HepG2 (cell line): Measurements from ENCODE around the gene IFT88. TPM values are rescaled to one million over a fixed set of nuclear protein-coding genes. Genes with fewer than 3 reads are reported as not detected.

Experiments
- DR1 ChIP-seq: sonication (generic); formaldehyde crosslinking; IDR thresholded peaks from 2 replicates; pipeline ENCODE4 v1.8.0; 2021; ENCODE audit warnings: mild to moderate bottlenecking, missing genetic modification reagents, inconsistent platforms
- HIVEP1 ChIP-seq: sonication (generic); formaldehyde crosslinking; IDR thresholded peaks from 2 replicates; pipeline ENCODE4 v1.4.0; 2020; ENCODE audit warnings: mild to moderate bottlenecking, missing genetic modification reagents
- KDM4B ChIP-seq: sonication (generic); formaldehyde crosslinking; IDR thresholded peaks from 2 replicates; pipeline ENCODE4 v1.4.0; 2020; ENCODE audit warnings: missing genetic modification reagents
- KLF9 ChIP-seq: IDR thresholded peaks from 2 replicates; pipeline ENCODE4 v1.6.1; 2016; ENCODE audit warnings: low read depth
- NFE2L1 ChIP-seq: sonication (generic); formaldehyde crosslinking; IDR thresholded peaks from 2 replicates; pipeline ENCODE4 v1.4.0; 2020; ENCODE audit warnings: missing genetic modification reagents, mild to moderate bottlenecking, borderline replicate concordance
- NPAS2 ChIP-seq: sonication (generic); formaldehyde crosslinking; IDR thresholded peaks from 2 replicates; pipeline ENCODE4 v1.8.0; 2022; ENCODE audit warnings: mild to moderate bottlenecking, missing genetic modification reagents, borderline replicate concordance
- PRPF4 ChIP-seq: fragments of 200-400 bp; formaldehyde crosslinking; IDR thresholded peaks from 2 replicates; pipeline ENCODE4 v1.6.1; 2016; ENCODE audit warnings: low read length, low read depth; ENCODE audit not compliant: poor library complexity, severe bottlenecking
- RBM22 ChIP-seq: fragments of 200-400 bp; formaldehyde crosslinking; optimal IDR thresholded peaks from 2 replicates; pipeline ENCODE3; 2017; ENCODE audit warnings: mild to moderate bottlenecking, low read length, moderate library complexity
- TEAD3 ChIP-seq: optimal IDR thresholded peaks from 2 replicates; pipeline ENCODE3; 2016; ENCODE audit warnings: borderline replicate concordance
- ZNF75D ChIP-seq: sonication (generic); formaldehyde crosslinking; IDR thresholded peaks from 2 replicates; pipeline ENCODE4 v1.8.1; 2023; ENCODE audit warnings: missing genetic modification reagents, mild to moderate bottlenecking, borderline replicate concordance
- ZNF777 ChIP-seq: sonication (generic); formaldehyde crosslinking; IDR thresholded peaks from 2 replicates; pipeline ENCODE4 v1.4.0; 2020; ENCODE audit warnings: missing genetic modification reagents
- polyA plus RNA-seq, 8 experiments: library from polyadenylated mRNA; depleted of rRNA in 3 of 8; stranded (reverse) in 7 of 8; unstranded in 1 of 8; fragments of >200 nt; fragmentation: Illumina TruSeq in 4 of 8; extraction: Trizol in 4 of 8; gene quantifications; 2 replicates each; pipeline versions ENCODE4 v1.2.1 to v1.2.3, GENCODE V29; 2011 to 2016; ENCODE audit warnings: low read depth in 4 of 8, missing spikeins in 1 of 8, mixed read lengths in 1 of 8; ENCODE audit not compliant: insufficient read depth in 1 of 8
- total RNA-seq, 5 experiments: library from RNA; depleted of rRNA; stranded (reverse); fragments of >200 nt; fragmentation: Illumina TruSeq; extraction: Trizol; gene quantifications; 2 replicates each; pipeline ENCODE4 v1.2.3, GENCODE V29; 2016; ENCODE audit warnings: low read depth in 1 of 5
- TF ChIP-seq, protein P1 (sequence below): sonication (generic); formaldehyde crosslinking; IDR thresholded peaks from 2 replicates; pipeline ENCODE4 v1.4.0; 2020; ENCODE audit warnings: missing genetic modification reagents
- TF ChIP-seq, protein P2 (sequence below): sonication (generic); formaldehyde crosslinking; IDR thresholded peaks from 2 replicates; pipeline ENCODE4 v1.4.0; 2020; ENCODE audit warnings: missing genetic modification reagents
- TF ChIP-seq, protein P3 (sequence below): sonication (generic); formaldehyde crosslinking; IDR thresholded peaks from 2 replicates; pipeline ENCODE4 v1.4.0; 2020; ENCODE audit warnings: missing genetic modification reagents, borderline replicate concordance

IFT88 gene
- total and polyA plus RNA-seq, 2 of the 13 experiments (the other 11 are each of a cell fraction or from before 2014, with no cell fraction given): 8.4 to 19.9 TPM

DNA sequence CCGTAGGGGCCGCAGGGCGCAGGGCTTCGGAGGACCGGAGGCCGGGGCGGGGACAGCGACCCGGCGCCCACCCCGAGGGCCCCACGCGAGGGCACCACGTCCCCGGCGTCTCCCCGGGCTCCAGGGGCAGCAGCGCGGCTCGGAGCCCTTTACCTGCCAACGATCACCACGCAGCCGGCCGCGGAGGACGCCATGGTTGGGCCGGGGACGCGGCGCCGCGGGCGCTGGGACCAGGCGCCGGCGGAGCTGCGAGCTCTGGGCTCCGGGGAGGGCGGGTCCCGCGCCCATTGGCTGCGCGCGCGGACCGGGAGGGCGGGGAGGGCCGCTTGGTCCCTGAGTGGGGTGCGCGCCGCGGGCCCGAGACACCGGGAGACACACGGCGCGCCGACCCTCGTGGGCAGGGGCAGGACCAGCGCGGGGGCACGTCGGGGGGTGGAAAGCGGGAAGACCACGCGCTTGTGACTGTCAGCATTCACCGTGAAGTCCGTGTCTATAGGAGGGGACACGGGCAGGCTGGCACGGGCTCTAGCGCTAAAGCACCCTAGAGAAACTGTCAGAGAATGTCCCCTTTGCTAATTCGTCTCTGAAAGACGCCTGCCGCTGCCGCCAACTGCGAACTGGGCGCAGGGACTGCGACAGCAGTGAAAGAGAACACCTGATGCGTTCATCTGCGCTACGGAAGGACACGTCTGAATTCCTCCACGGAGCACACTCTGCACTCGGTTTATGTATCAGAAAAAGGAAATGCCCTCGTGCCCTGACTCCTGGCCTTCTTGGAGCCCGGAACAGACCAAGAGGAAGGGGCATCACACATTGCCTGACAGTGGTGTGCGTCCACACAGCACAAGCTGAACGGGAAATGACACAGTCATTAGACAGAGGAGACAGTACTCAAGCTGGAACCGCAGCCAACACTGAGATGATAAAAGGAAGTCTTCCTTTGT, 41.1 kb upstream of the IFT88 start, which contains the start of gene CRYL1 (continued):
- no peak for TF ChIP-seq RBM22
- TF ChIP-seq HIVEP1: no peak
- TF ChIP-seq, protein P1, sequence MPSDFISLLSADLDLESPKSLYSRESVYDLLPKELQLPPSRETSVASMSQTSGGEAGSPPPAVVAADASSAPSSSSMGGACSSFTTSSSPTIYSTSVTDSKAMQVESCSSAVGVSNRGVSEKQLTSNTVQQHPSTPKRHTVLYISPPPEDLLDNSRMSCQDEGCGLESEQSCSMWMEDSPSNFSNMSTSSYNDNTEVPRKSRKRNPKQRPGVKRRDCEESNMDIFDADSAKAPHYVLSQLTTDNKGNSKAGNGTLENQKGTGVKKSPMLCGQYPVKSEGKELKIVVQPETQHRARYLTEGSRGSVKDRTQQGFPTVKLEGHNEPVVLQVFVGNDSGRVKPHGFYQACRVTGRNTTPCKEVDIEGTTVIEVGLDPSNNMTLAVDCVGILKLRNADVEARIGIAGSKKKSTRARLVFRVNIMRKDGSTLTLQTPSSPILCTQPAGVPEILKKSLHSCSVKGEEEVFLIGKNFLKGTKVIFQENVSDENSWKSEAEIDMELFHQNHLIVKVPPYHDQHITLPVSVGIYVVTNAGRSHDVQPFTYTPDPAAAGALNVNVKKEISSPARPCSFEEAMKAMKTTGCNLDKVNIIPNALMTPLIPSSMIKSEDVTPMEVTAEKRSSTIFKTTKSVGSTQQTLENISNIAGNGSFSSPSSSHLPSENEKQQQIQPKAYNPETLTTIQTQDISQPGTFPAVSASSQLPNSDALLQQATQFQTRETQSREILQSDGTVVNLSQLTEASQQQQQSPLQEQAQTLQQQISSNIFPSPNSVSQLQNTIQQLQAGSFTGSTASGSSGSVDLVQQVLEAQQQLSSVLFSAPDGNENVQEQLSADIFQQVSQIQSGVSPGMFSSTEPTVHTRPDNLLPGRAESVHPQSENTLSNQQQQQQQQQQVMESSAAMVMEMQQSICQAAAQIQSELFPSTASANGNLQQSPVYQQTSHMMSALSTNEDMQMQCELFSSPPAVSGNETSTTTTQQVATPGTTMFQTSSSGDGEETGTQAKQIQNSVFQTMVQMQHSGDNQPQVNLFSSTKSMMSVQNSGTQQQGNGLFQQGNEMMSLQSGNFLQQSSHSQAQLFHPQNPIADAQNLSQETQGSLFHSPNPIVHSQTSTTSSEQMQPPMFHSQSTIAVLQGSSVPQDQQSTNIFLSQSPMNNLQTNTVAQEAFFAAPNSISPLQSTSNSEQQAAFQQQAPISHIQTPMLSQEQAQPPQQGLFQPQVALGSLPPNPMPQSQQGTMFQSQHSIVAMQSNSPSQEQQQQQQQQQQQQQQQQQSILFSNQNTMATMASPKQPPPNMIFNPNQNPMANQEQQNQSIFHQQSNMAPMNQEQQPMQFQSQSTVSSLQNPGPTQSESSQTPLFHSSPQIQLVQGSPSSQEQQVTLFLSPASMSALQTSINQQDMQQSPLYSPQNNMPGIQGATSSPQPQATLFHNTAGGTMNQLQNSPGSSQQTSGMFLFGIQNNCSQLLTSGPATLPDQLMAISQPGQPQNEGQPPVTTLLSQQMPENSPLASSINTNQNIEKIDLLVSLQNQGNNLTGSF (CRISPR knock-in tag): no peak; the same call in 1 of the 2 replicates
- TF ChIP-seq, protein P2, sequence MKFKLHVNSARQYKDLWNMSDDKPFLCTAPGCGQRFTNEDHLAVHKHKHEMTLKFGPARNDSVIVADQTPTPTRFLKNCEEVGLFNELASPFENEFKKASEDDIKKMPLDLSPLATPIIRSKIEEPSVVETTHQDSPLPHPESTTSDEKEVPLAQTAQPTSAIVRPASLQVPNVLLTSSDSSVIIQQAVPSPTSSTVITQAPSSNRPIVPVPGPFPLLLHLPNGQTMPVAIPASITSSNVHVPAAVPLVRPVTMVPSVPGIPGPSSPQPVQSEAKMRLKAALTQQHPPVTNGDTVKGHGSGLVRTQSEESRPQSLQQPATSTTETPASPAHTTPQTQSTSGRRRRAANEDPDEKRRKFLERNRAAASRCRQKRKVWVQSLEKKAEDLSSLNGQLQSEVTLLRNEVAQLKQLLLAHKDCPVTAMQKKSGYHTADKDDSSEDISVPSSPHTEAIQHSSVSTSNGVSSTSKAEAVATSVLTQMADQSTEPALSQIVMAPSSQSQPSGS (CRISPR knock-in tag): no peak
- TF ChIP-seq, protein P3, sequence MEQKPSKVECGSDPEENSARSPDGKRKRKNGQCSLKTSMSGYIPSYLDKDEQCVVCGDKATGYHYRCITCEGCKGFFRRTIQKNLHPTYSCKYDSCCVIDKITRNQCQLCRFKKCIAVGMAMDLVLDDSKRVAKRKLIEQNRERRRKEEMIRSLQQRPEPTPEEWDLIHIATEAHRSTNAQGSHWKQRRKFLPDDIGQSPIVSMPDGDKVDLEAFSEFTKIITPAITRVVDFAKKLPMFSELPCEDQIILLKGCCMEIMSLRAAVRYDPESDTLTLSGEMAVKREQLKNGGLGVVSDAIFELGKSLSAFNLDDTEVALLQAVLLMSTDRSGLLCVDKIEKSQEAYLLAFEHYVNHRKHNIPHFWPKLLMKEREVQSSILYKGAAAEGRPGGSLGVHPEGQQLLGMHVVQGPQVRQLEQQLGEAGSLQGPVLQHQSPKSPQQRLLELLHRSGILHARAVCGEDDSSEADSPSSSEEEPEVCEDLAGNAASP (CRISPR knock-in tag): no peak
- peak; percentile 89 for TF ChIP-seq ZNF777
- peak; percentile 54; the same call in 1 of the 2 replicates for TF ChIP-seq KDM4B (CRISPR knock-in tag)
- no peak for TF ChIP-seq NFE2L1 (CRISPR knock-in tag)
- TF ChIP-seq TEAD3 (CRISPR knock-in tag): peak; percentile 19
- TF ChIP-seq DR1: 0 out of 2 replicates have a peak, but pooled peaks have one; percentile 15
- TF ChIP-seq ZNF75D: no peak
- peak; percentile 29; the same call in 1 of the 2 replicates for TF ChIP-seq KLF9 (CRISPR knock-in tag)
- TF ChIP-seq NPAS2 (CRISPR knock-in tag): no peak
- TF ChIP-seq PRPF4: no peak
